Fibroblast of the aortic adventitia (primary cell): ENCODE measurements around the gene AP3S2. TPM values are rescaled to one million over a fixed set of nuclear protein-coding genes. Genes with fewer than 3 reads are reported as not detected.

Experiments
- DNase-seq: peaks from one replicate; pipeline ENCODE4 v3.0.0-alpha.2; 2010; ENCODE audit warnings: low read depth
- H3K4me3 ChIP-seq: 2 replicates; pipeline ENCODE4 v1.5.1; 2011; ENCODE audit warnings: low read depth, mild to moderate bottlenecking, control low read depth, low read length, moderate library complexity
- CTCF ChIP-seq: IDR thresholded peaks from 2 replicates; pipeline ENCODE4 v1.5.1; 2011; ENCODE audit warnings: mild to moderate bottlenecking, low read length, control low read depth, inconsistent platforms; ENCODE audit not compliant: insufficient read depth
- total RNA-seq: library from RNA; depleted of rRNA; stranded (reverse); fragments of >200 nt; gene quantifications from 2 replicates; pipeline ENCODE4 v1.2.3, GENCODE V29; 2012; ENCODE audit warnings: low replicate concordance

The AP3S2 gene
- total RNA-seq, 1 donor: 63.5 TPM

GRCh38 chr15:89904519-89904918 lies 10.7 kb upstream of the AP3S2 start:
- no peak for TF ChIP-seq CTCF
- DNase-seq: no peak
- H3K4me3 ChIP-seq: no peak overlapping the region

GRCh38 chr15:89903858-89904130 lies 10.0 kb upstream of the AP3S2 start:
- DNase-seq: no peak
- TF ChIP-seq CTCF: no peak
- H3K4me3 ChIP-seq: no peak overlapping the region

- no peak for TF ChIP-seq CTCF
- DNase-seq: no peak
- H3K4me3 ChIP-seq: no peak overlapping the region
These were observed 9.4 kb upstream of the AP3S2 start for GRCh38 chr15:89903015-89903857.

- no peak overlapping the region for H3K4me3 ChIP-seq
- no peak for TF ChIP-seq CTCF
- no peak for DNase-seq
These were observed 7.1 kb upstream of the AP3S2 start for GRCh38 chr15:89900849-89901248.

- TF ChIP-seq CTCF: no peak
- H3K4me3 ChIP-seq: no peak overlapping the region
- DNase-seq: no peak
These were observed 6.3 kb upstream of the AP3S2 start for GRCh38 chr15:89899951-89900567.

- TF ChIP-seq CTCF: no peak
- no peak overlapping the region for H3K4me3 ChIP-seq
- DNase-seq: no peak
These were observed 5.6 kb upstream of the AP3S2 start for GRCh38 chr15:89899295-89899945.
